Body of pancreas (tissue), 4 donors: Measurements from ENCODE around the gene EXOC3. TPM values are rescaled to one million over a fixed set of nuclear protein-coding genes. Genes with fewer than 3 reads are reported as not detected.
"Not testable (repeated sequence)": the region's sequence is repeated elsewhere in the genome, so short reads cannot be mapped to it uniquely, and the experiment has no call there.

ENCODE experiments used
- ATAC-seq: fragments of 150-250 bp; one replicate; pipeline ENCODE4 v1.9.1; 2016
- DNase-seq, 4 donors: peaks; one replicate each; pipeline ENCODE4 v3.0.0-alpha.2; 2019
- H3K27ac ChIP-seq, 4 donors: fragments of 200-600 bp; sonication (generic); 1 replicate in 3 of 4; 2 replicates in 1 of 4; pipeline versions ENCODE4 v1.5.1 to v1.6.1; 2016 to 2019; ENCODE audit warnings: mild to moderate bottlenecking in 1 of 4, mixed read lengths in 1 of 4, moderate library complexity in 1 of 4
- H3K27me3 ChIP-seq, 2 donors: fragments of 200-600 bp; sonication (generic); one replicate each; pipeline ENCODE4 v1.6.0; 2016; ENCODE audit warnings: mild to moderate bottlenecking in 1 of 2
- H3K36me3 ChIP-seq, 2 donors: fragments of 200-600 bp; sonication (generic); replicated peaks in 1 of 2; 2 replicates each; pipeline ENCODE4 v1.5.1; 2016; ENCODE audit warnings: low read depth in 2 of 2; ENCODE audit not compliant: insufficient read depth in 1 of 2
- H3K4me1 ChIP-seq: fragments of 200-600 bp; sonication (generic); one replicate; pipeline ENCODE4 v1.6.0; 2016
- H3K4me3 ChIP-seq, 2 donors: fragments of 200-600 bp; sonication (generic); 1 replicate in 1 of 2; 2 replicates in 1 of 2; pipeline ENCODE4 v1.5.1; 2016 to 2019
- H3K9me3 ChIP-seq, 3 donors: fragments of 200-600 bp; sonication (generic); 1 replicate in 2 of 3; 2 replicates in 1 of 3; pipeline ENCODE4 v1.5.1; 2016
- CTCF ChIP-seq, 7 experiments: fragments of 450-650 bp in 4 of 7; fragments of 200-600 bp in 3 of 7; sonication (generic) in 3 of 7; IDR thresholded peaks; one replicate each; pipeline ENCODE4 v1.5.1; 2016 to 2019; ENCODE audit warnings: antibody characterized with exemption in 7 of 7
- POLR2A ChIP-seq, 3 donors: fragments of 450-650 bp; IDR thresholded peaks; one replicate each; pipeline ENCODE4 v1.6.1; 2016; ENCODE audit warnings: antibody characterized with exemption in 3 of 3, mild to moderate bottlenecking in 2 of 3
- WGBS, 2 donors: methylation state at CpG; one replicate each; pipeline ENCODE4 v1.1.5; 2017; 5-methylcytosine and 5-hydroxymethylcytosine counted together
- intact Hi-C: fragments of 100-400 bp; cut with DNase I; formaldehyde crosslinking; loops from one replicate; pipeline ENCODE4 v1.15.1; 2023
- total RNA-seq, 2 donors: library from RNA; depleted of rRNA; stranded (reverse); fragments of >200 nt; gene quantifications; one replicate each; pipeline ENCODE4 v1.1.0, GENCODE V29; 2016

Gene EXOC3
- total RNA-seq, 2 donors from 2014 or later = 32.2 to 79.1 TPM

- Histone ChIP-seq H3K36me3 (no peaks in the 10 kb centered on the region), H3K27ac (no peak overlapping the region), H3K4me3 (no peak overlapping the region), H3K27me3 (no peaks in the 10 kb centered on the region), H3K9me3 (no peaks in the 10 kb centered on the region), H3K4me1 (no peaks in the 10 kb centered on the region)
- DNase-seq (no peak), ATAC-seq (no peak)
- TF ChIP-seq CTCF (IDR thresholded peaks at IDR 0.05) (no peak), POLR2A (IDR thresholded peaks at IDR 0.05) (no peak)
- intact Hi-C loops = no loop called here
- WGBS, 2 donors = 70 to 77% methylated on average over 6 to 8 of the region's 8 CpGs
Measured at GRCh38 chr5:407801-408268, 35.1 kb upstream of the EXOC3 start.

GRCh38 chr5:410911-411517, 32.0 kb upstream of the EXOC3 start:
- Histone ChIP-seq H3K36me3 (no peaks in the 10 kb centered on the region), H3K9me3 (no peaks in the 10 kb centered on the region), H3K27me3 (peaks cover 0 to 8% of the 10 kb centered on the region in 2 donors), H3K27ac (no peak overlapping the region), H3K4me3 (no peak overlapping the region), H3K4me1 (no peaks in the 10 kb centered on the region)
- intact Hi-C loops = no loop called here
- DNase-seq = no peak
- WGBS, 2 donors = 61 to 64% methylated on average over 2 of the region's 2 CpGs
- no peak for ATAC-seq
- TF ChIP-seq POLR2A (IDR thresholded peaks at IDR 0.05) = no peak
- TF ChIP-seq CTCF (IDR thresholded peaks at IDR 0.05) = no peak

GRCh38 chr5:411728-412127, 31.2 kb upstream of the EXOC3 start:
- intact Hi-C loops = no loop called here
- peak in 1 of 4 donors; percentile 1 for DNase-seq
- ATAC-seq = no peak
- H3K27ac ChIP-seq = no peak overlapping the region
- TF ChIP-seq POLR2A (IDR thresholded peaks at IDR 0.05) = no peak
- no peak for TF ChIP-seq CTCF (IDR thresholded peaks at IDR 0.05)
- no peaks in the 10 kb centered on the region for H3K36me3 ChIP-seq
- H3K4me3 ChIP-seq = no peak overlapping the region
- H3K4me1 ChIP-seq = no peaks in the 10 kb centered on the region
- H3K27me3 ChIP-seq = peaks cover 0 to 8% of the 10 kb centered on the region in 2 donors
- H3K9me3 ChIP-seq = no peaks in the 10 kb centered on the region
- 53 to 57% methylated on average over 12 to 13 of the region's 13 CpGs for WGBS, 2 donors

GRCh38 chr5:414991-415927, 27.7 kb upstream of the EXOC3 start:
- WGBS, 2 donors = 76 to 80% methylated on average over 15 to 34 of the region's 42 CpGs
- DNase-seq = peak in 1 of 4 donors; percentile 57
- H3K4me1 ChIP-seq, H3K9me3 ChIP-seq, intact Hi-C loops, H3K27me3 ChIP-seq, H3K36me3 ChIP-seq, ATAC-seq, H3K4me3 ChIP-seq: not testable (repeated sequence)
- peak overlapping the region in 1 of 4 donors; percentile 41 for H3K27ac ChIP-seq

GRCh38 chr5:415928-416635, 26.9 kb upstream of the EXOC3 start:
- no peak for ATAC-seq
- DNase-seq = no peak
- H3K27me3 ChIP-seq = peaks cover 0 to 8% of the 10 kb centered on the region in 2 donors
- no peak overlapping the region for H3K4me3 ChIP-seq
- 60 to 79% methylated on average over 8 to 24 of the region's 24 CpGs for WGBS, 2 donors
- no peaks in the 10 kb centered on the region for H3K36me3 ChIP-seq
- no peaks in the 10 kb centered on the region for H3K4me1 ChIP-seq
- no peak for TF ChIP-seq POLR2A (IDR thresholded peaks at IDR 0.05)
- no peak for TF ChIP-seq CTCF (IDR thresholded peaks at IDR 0.05)
- H3K9me3 ChIP-seq = no peaks in the 10 kb centered on the region
- intact Hi-C loops = no loop called here
- peak overlapping the region in 1 of 4 donors; percentile 41 for H3K27ac ChIP-seq
